Measurements from ENCODE around the gene IMPG2. TPM values are rescaled to one million over a fixed set of nuclear protein-coding genes. Genes with fewer than 3 reads are reported as not detected.

The IMPG2 gene
- total and polyA plus RNA-seq, 4 donors: 0.04 to 0.54 (median 0.10) TPM

DNA sequence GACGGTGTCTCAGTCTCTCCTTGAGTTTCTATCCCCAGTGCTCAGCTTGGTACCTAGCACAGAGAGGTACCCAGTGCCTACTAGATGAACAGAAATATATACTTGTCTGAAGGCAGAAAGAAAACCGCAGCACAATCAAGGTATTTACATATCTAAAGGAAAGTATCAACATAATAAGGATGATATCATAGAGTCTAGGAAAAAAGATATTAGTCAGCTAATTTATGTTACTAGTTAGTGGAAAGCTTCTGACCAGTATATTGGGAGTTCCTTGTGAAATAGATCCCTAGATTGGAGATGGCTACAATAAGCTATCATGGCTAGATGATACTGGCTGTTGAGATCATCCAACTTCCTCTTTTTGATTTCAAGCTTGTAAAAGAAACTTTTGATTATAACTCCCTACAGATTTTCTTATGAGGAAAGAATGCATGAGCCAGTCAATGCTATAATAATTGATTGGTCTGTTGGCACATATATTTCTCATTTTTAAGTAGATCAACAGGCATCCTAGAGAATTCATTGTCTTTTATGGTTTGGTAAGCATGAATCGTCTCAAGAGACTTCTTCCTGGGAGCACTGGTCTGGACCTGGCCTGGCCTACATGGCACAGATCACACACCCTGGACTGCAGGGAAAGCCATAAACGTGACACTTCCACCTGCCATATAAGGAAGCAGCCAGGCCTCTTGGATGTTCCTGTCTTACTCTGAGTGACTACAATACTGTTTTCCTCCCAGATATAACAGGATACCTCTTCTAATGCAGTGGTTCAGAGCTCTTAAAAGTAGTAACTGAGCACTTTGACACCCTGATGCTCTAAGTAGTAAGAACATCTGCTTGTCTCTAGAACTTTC is 60.7 kb downstream of the IMPG2 start:
- no peak for ATAC-seq (ENCODE audit: insufficient read depth, low FRiP score)
- 80 to 87% methylated on average over 4 of the region's 4 CpGs for WGBS, 2 donors

DNA sequence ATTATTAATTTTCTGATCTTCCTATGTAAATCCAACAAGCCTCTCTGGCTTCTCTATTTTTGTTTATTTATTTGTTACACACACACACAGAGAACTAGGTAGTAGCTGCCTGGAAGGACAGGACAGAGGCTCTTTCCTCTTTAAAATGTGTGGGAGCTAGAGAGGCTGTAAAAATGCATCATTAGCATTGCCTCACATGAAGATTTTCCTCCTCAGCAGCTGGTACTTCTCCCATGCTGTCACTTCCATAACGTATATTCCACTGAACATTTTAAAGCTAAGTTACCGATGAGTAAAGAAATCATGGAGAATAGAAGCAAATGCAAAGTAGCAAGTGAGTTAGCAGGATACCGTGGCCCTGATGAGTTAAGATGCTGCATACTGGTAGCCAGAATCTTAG is 63.9 kb downstream of the IMPG2 start:
- Histone ChIP-seq H3K4me3 (no peak overlapping the region), H3K9me3 (ENCODE audit: control insufficient read depth in 4 of 4, insufficient read depth in 3 of 4, low read length in 3 of 4) (no peaks in the 10 kb centered on the region), H3K4me1 (ENCODE audit: control insufficient read depth in 5 of 5, insufficient read depth in 5 of 5, low read length in 5 of 5) (peaks cover 0 to 9% (median 0%) of the 10 kb centered on the region in 5 donors), H3K27me3 (ENCODE audit: control insufficient read depth in 3 of 3, insufficient read depth in 3 of 3, low read length in 2 of 3) (no peaks in the 10 kb centered on the region), H3K27ac (ENCODE audit: low read depth in 1 of 2, low read length in 1 of 2) (no peak overlapping the region), H3K36me3 (ENCODE audit: control insufficient read depth in 4 of 4, insufficient read depth in 4 of 4, low read length in 4 of 4) (no peaks in the 10 kb centered on the region), H3K9ac (ENCODE audit: insufficient read depth in 1 of 2, low read length in 2 of 2) (no peak overlapping the region)
- TF ChIP-seq, protein P1, sequence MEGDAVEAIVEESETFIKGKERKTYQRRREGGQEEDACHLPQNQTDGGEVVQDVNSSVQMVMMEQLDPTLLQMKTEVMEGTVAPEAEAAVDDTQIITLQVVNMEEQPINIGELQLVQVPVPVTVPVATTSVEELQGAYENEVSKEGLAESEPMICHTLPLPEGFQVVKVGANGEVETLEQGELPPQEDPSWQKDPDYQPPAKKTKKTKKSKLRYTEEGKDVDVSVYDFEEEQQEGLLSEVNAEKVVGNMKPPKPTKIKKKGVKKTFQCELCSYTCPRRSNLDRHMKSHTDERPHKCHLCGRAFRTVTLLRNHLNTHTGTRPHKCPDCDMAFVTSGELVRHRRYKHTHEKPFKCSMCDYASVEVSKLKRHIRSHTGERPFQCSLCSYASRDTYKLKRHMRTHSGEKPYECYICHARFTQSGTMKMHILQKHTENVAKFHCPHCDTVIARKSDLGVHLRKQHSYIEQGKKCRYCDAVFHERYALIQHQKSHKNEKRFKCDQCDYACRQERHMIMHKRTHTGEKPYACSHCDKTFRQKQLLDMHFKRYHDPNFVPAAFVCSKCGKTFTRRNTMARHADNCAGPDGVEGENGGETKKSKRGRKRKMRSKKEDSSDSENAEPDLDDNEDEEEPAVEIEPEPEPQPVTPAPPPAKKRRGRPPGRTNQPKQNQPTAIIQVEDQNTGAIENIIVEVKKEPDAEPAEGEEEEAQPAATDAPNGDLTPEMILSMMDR (IDR thresholded peaks at IDR 0.05; ENCODE audit: control extremely low read depth, extremely low read depth): no peak
- ATAC-seq (ENCODE audit: insufficient read depth, low FRiP score) (no peak), DNase-seq (peak; percentile 49 to 85 (median 78))
- WGBS, 2 donors: 84 to 89% methylated on average over 3 of the region's 3 CpGs

More for the DNA sequence above, 60.7 kb downstream of the IMPG2 start:
- Histone ChIP-seq H3K9me3 (ENCODE audit: control insufficient read depth in 4 of 4, insufficient read depth in 3 of 4, low read length in 3 of 4) (no peaks in the 10 kb centered on the region), H3K27ac (ENCODE audit: low read depth in 1 of 2, low read length in 1 of 2) (no peak overlapping the region), H3K4me1 (ENCODE audit: control insufficient read depth in 5 of 5, insufficient read depth in 5 of 5, low read length in 5 of 5) (peaks cover 0 to 8% (median 0%) of the 10 kb centered on the region in 5 donors), H3K4me3 (no peak overlapping the region), H3K9ac (ENCODE audit: insufficient read depth in 1 of 2, low read length in 2 of 2) (no peak overlapping the region), H3K36me3 (ENCODE audit: control insufficient read depth in 4 of 4, insufficient read depth in 4 of 4, low read length in 4 of 4) (no peaks in the 10 kb centered on the region), H3K27me3 (ENCODE audit: control insufficient read depth in 3 of 3, insufficient read depth in 3 of 3, low read length in 2 of 3) (no peaks in the 10 kb centered on the region)
- DNase-seq: no peak
- TF ChIP-seq, protein P1 (IDR thresholded peaks at IDR 0.05; ENCODE audit: control extremely low read depth, extremely low read depth): no peak

DNA sequence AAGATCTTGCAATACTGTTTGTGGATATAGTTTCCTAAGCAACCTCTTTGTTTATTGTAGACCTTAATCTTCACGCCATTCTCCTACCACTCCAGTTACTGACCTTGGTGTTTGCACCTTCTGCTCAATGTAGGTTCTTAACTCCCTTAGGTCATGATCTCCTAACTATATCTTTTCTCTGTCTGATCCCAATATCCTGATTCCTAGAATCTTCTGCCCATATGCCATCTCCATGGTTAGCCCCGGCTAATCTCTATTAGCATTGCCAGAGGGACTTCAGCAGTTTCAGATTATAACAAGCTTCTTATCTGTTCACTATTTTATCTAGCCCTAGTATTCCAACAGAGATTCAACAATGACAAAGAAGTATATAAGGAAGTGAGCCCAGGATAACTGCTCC is 64.9 kb downstream of the IMPG2 start:
- DNase-seq: no peak
- Histone ChIP-seq H3K9me3 (ENCODE audit: control insufficient read depth in 4 of 4, insufficient read depth in 3 of 4, low read length in 3 of 4) (no peaks in the 10 kb centered on the region), H3K9ac (ENCODE audit: insufficient read depth in 1 of 2, low read length in 2 of 2) (no peak overlapping the region), H3K36me3 (ENCODE audit: control insufficient read depth in 4 of 4, insufficient read depth in 4 of 4, low read length in 4 of 4) (no peaks in the 10 kb centered on the region), H3K4me3 (no peak overlapping the region), H3K27me3 (ENCODE audit: control insufficient read depth in 3 of 3, insufficient read depth in 3 of 3, low read length in 2 of 3) (no peaks in the 10 kb centered on the region), H3K27ac (ENCODE audit: low read depth in 1 of 2, low read length in 1 of 2) (no peak overlapping the region), H3K4me1 (ENCODE audit: control insufficient read depth in 5 of 5, insufficient read depth in 5 of 5, low read length in 5 of 5) (peaks cover 0 to 15% (median 0%) of the 10 kb centered on the region in 5 donors)
- WGBS, 2 donors: 90% methylated on average over 2 of the region's 2 CpGs
- no peak for ATAC-seq (ENCODE audit: insufficient read depth, low FRiP score)
- TF ChIP-seq, protein P1 (IDR thresholded peaks at IDR 0.05; ENCODE audit: control extremely low read depth, extremely low read depth): no peak

Data from lung (tissue), 12 donors.